GM12873 (cell line): ENCODE data around the gene YWHAH.

ENCODE experiments used
- TF ChIP-seq, protein P1 (sequence below): IDR thresholded peaks from 2 replicates; pipeline ENCODE4 v1.5.1; 2012; ENCODE audit warnings: low read depth, mild to moderate bottlenecking, moderate library complexity, low read length, control low read depth; ENCODE audit not compliant: insufficient read depth; ENCODE audit errors: missing control alignments

The YWHAH gene

DNA sequence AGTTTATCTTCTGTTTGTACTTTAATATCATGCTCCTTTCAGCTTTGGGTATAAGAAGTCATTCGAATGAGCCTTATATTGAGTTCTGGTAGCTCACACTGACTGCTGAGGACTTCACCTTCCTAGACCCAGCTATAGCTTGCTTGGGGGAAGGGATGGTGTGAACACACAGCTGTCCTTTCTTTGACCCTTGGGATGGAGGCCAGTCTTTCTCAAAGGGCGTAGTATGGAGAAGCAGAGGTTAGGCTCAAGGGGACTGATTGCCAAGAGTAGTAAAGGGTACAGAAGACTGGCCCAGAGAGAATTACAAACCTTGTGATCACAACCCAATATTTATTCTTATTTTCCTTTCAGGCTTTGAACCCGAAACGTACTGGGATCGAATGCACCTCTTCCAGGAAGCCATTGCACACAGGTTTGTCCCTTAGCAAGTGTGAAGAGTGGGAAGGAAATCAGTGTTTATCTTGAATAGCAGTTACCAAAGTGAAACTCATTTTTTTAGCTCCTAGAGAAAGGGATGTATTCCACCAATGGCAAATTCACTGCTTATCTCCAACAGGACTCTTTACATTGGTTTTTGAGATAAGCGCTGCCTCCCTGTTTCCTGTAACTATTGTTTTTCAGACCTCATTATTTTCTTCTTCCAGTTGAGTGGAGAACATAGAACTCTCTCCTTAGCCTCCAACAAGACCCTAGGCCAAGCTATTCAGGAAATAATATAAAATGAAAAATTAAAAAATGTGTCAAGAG lies 42.8 kb upstream of the YWHAH start:
- TF ChIP-seq, protein P1, sequence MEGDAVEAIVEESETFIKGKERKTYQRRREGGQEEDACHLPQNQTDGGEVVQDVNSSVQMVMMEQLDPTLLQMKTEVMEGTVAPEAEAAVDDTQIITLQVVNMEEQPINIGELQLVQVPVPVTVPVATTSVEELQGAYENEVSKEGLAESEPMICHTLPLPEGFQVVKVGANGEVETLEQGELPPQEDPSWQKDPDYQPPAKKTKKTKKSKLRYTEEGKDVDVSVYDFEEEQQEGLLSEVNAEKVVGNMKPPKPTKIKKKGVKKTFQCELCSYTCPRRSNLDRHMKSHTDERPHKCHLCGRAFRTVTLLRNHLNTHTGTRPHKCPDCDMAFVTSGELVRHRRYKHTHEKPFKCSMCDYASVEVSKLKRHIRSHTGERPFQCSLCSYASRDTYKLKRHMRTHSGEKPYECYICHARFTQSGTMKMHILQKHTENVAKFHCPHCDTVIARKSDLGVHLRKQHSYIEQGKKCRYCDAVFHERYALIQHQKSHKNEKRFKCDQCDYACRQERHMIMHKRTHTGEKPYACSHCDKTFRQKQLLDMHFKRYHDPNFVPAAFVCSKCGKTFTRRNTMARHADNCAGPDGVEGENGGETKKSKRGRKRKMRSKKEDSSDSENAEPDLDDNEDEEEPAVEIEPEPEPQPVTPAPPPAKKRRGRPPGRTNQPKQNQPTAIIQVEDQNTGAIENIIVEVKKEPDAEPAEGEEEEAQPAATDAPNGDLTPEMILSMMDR = no peak

DNA sequence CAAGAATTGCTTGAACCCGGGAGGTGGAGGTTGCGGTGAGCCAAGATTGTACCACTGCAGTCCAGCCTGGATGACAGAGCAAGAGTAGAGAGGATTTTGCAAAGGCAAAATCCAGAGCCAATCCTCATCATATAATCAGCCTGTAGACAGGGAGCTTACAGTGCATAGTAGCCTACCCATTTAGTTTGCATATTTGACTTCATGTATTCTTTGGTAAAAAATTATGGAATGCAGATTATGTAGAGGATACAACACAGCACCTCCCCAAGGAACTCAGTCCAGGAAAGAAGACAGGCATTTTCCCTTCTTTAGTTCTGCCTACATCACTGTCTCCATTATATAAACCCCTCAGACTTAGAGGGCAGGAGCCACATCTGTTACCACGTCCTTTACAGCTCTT lies 39.7 kb upstream of the YWHAH start:
- TF ChIP-seq, protein P1 = no peak

DNA sequence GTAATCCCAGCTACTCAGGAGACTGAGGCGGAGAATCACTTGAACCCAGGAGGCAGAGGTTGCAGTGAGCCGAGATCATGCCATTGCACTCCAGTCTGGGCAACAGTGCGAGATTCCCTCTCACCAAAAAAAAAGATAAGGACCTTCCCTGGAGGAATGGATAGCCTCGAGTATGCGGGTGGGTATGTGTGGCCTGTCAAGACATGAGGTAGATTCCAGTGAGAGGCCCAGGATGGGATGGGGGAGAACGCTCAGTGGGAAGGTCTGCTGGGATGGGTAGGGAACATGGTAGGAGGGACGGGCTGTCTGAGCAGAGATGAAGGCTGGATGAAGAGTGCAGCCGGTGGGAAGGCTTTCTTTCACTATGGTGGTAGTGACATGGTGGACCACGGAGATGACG lies 39.0 kb upstream of the YWHAH start:
- TF ChIP-seq, protein P1 = no peak

DNA sequence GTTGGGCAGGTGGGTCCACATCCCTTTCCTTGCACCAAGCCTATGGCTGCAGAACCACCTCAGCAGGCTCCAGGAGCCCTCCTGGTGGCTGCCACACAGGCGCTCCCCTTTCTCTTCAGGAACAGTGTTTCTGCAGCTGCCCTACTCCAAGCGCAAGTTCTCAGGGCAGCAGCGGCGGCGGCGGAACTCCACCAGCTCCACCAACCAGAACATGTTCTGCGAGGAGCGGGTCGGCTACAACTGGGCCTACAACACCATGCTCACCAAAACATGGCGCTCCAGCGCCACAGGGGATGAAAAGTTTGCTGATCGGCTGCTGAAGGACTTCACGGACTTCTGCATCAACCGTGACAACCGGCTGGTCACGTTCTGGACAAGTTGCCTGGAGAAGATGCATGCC lies 38.2 kb upstream of the YWHAH start:
- TF ChIP-seq, protein P1 = no peak

DNA sequence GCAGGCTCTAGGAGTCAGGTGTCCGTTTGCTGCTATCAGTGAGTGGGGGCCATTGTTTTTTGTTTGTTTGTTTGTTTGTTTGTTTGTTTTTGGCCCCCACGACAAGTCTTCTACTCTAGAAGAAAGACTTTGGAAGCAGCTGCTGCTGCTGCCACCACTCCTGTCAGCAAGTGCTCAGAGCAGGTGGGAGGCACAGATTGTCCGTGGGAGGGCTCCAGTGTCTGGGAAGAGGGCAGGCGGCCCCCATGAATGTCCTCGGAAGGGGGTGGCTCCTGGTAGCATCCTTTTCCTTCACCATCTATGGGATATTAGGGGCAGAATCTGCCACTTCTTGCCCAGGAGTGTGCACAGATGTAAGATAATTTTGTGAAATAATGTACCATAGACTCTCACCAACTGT lies 37.8 kb upstream of the YWHAH start:
- TF ChIP-seq, protein P1 = no peak

DNA sequence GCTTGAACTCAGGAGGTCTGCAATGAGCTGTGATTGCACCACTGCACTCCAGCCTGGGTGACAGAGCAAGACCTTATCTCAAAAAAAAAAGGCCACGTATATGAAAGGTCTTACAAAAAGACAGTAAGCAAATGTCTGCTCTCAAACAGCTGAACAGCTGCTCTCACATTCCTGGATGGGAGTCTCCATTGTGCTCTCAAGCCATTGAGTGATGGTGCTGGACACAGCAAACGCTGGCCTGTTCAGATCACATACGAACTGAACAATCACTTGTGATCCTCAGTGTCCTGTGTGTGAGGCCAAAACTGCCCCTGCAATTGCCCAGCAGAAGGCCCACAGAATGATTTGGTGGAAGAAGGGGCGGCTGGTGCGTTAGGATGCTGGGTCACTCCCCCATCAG lies 34.4 kb upstream of the YWHAH start:
- TF ChIP-seq, protein P1 = no peak

DNA sequence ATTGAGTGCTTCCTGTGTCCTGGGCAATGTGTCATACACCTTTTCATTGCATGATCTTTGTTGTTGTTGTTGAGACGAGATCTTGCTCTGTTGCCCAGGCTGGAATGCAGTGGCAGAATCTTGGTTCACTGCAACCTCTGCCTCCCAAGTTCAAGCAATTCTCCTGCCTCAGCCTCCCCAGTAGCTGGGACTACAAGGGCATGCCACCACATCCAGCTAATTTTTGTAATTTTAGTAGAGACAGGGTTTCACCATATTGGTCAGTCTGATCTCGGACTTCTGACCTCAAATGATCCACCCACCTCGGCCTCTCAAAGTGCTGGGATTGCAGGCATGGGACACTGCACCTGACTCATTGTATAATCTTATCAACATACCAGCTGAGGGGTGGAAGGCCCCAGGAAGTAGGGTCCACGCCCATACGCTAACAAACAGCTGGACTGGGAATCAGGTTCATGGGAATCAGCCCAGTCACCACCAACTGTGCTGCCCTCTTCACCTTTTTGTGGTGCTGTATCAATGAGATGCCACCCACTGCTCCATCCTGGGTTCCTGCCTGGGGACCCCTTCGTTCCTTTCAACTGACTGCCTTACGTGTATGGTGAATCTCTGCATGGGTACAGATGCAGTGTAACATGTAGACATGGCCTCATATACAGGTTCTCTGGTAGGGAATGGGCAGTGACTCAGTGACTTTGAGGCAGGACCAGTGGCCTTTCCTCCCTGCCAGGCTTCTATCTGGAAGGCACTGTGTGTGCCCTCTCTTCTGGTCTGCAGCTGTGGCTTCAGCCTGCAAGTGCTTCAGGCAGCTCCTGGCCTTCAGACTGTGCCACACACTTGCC lies 32.5 kb upstream of the YWHAH start:
- TF ChIP-seq, protein P1 = no peak
